Vagina (tissue), 2 donors: ENCODE data around the gene SPECC1L. TPM values are rescaled to one million over a fixed set of nuclear protein-coding genes. Genes with fewer than 3 reads are reported as not detected.

Experiments used
- DNase-seq, 2 donors: peaks; one replicate each; pipeline ENCODE4 v3.0.0-alpha.2; 2017; ENCODE audit errors: extremely low spot score in 2 of 2
- H3K27ac ChIP-seq: fragments of 200-600 bp; sonication (generic); one replicate; pipeline ENCODE4 v1.5.1; 2019
- H3K27me3 ChIP-seq: fragments of 200-600 bp; sonication (generic); one replicate; pipeline ENCODE4 v1.5.1; 2019
- H3K36me3 ChIP-seq, 2 donors: fragments of 200-600 bp; sonication (generic); one replicate each; pipeline ENCODE4 v1.5.1; 2017 to 2019
- H3K4me1 ChIP-seq: fragments of 200-600 bp; sonication (generic); one replicate; pipeline ENCODE4 v1.5.1; 2019
- H3K4me3 ChIP-seq, 2 donors: fragments of 200-600 bp; sonication (generic); 1 replicate in 1 of 2; 2 replicates in 1 of 2; pipeline ENCODE4 v1.5.1; 2016 to 2019
- H3K9me3 ChIP-seq: fragments of 200-600 bp; sonication (generic); one replicate; pipeline ENCODE4 v1.5.1; 2019
- POLR2A ChIP-seq, 2 donors: fragments of 450-650 bp; IDR thresholded peaks; one replicate each; pipeline ENCODE4 v1.6.1; 2017; ENCODE audit warnings: antibody characterized with exemption in 2 of 2, mild to moderate bottlenecking in 2 of 2, moderate library complexity in 2 of 2
- POLR2AphosphoS5 ChIP-seq, 2 donors: sonication (generic); formaldehyde crosslinking; IDR thresholded peaks; one replicate each; pipeline ENCODE4 v1.9.0; 2017; ENCODE audit warnings: antibody characterized with exemption in 2 of 2, mild to moderate bottlenecking in 2 of 2, low read depth in 1 of 2; ENCODE audit not compliant: insufficient read depth in 1 of 2
- intact Hi-C: fragments of 100-400 bp; cut with DNase I; formaldehyde crosslinking; loops from one replicate; pipeline ENCODE4 v1.15.1; 2023
- total RNA-seq: library from RNA; depleted of rRNA; stranded (reverse); fragments of >200 nt; gene quantifications from one replicate; pipeline ENCODE4 v1.2.3, GENCODE V29; 2016
- TF ChIP-seq, protein P1 (sequence below), 3 experiments: fragments of 450-650 bp in 2 of 3; fragments of 200-600 bp in 1 of 3; sonication (generic) in 1 of 3; IDR thresholded peaks; one replicate each; pipeline ENCODE4 v1.5.1; 2017 to 2019; ENCODE audit warnings: antibody characterized with exemption in 3 of 3, mild to moderate bottlenecking in 2 of 3, moderate library complexity in 2 of 3

SPECC1L gene
- total RNA-seq, 1 donor from 2014 or later, result 38.8 TPM

DNA sequence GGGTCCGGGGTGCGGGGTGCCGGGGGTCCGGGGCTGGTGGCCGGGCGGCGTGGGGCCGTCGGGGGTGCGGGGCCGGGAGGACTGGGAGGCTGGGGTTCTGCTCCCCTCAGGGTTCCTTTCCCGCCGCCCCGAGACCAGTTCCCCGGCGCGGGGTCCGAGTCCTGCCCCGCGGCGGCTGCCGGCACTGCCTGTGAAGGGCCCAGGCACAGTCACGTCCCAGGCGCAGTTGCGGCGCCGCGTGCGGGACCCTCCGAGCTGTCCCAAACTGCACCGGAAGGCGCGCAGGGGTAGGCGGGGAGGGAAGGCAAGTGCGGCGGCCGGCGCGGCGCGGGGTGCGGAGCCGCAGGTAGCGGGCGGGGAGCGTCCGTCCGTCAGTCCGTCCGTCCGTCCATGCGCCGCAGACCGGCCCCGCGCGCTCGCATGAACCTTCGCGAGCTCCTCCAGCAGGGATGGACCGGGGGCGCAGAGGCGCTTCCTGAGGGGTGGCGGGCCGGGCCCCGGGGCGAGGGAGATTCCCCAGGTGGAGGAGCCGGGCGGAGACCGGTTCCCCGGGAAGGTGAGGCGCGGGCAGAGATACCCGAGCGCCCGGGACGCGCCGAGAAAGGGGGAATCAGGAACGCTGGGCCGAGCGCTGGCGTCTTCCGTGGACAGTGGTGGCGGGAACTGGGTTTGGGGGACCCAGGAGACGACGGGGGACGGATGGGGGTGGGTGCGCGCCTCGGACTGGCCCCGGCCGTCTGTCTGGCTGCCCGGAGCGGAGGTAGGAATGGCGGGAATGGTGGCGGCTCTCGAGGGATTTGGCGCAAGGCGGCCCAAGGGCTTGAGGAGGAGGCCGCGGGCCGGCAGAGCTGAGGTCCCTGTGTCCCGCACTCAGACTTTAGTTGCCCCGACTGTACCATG, 153.6 kb downstream of the SPECC1L start:
- Histone ChIP-seq H3K4me1 (peaks cover 19% of the 10 kb centered on the region), H3K27me3 (no peaks in the 10 kb centered on the region), H3K4me3 (peak overlapping the region; percentile 49 to 51), H3K36me3 (no peaks in the 10 kb centered on the region), H3K27ac (no peak overlapping the region), H3K9me3 (no peaks in the 10 kb centered on the region)
- TF ChIP-seq, protein P1, sequence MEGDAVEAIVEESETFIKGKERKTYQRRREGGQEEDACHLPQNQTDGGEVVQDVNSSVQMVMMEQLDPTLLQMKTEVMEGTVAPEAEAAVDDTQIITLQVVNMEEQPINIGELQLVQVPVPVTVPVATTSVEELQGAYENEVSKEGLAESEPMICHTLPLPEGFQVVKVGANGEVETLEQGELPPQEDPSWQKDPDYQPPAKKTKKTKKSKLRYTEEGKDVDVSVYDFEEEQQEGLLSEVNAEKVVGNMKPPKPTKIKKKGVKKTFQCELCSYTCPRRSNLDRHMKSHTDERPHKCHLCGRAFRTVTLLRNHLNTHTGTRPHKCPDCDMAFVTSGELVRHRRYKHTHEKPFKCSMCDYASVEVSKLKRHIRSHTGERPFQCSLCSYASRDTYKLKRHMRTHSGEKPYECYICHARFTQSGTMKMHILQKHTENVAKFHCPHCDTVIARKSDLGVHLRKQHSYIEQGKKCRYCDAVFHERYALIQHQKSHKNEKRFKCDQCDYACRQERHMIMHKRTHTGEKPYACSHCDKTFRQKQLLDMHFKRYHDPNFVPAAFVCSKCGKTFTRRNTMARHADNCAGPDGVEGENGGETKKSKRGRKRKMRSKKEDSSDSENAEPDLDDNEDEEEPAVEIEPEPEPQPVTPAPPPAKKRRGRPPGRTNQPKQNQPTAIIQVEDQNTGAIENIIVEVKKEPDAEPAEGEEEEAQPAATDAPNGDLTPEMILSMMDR (IDR thresholded peaks at IDR 0.05), result peak in 1 of 3 experiments; percentile 6
- TF ChIP-seq POLR2A (IDR thresholded peaks at IDR 0.05), result no peak
- TF ChIP-seq POLR2AphosphoS5 (IDR thresholded peaks at IDR 0.05; ENCODE audit: insufficient read depth in 1 of 2, low read depth in 1 of 2), result no peak
- DNase-seq, result no peak
- intact Hi-C loops, result loop anchor here (5.0 to 10.0 kb wide), 2 partner anchors 78 to 99 kb away; no protein-coding TSS in a partner anchor

DNA sequence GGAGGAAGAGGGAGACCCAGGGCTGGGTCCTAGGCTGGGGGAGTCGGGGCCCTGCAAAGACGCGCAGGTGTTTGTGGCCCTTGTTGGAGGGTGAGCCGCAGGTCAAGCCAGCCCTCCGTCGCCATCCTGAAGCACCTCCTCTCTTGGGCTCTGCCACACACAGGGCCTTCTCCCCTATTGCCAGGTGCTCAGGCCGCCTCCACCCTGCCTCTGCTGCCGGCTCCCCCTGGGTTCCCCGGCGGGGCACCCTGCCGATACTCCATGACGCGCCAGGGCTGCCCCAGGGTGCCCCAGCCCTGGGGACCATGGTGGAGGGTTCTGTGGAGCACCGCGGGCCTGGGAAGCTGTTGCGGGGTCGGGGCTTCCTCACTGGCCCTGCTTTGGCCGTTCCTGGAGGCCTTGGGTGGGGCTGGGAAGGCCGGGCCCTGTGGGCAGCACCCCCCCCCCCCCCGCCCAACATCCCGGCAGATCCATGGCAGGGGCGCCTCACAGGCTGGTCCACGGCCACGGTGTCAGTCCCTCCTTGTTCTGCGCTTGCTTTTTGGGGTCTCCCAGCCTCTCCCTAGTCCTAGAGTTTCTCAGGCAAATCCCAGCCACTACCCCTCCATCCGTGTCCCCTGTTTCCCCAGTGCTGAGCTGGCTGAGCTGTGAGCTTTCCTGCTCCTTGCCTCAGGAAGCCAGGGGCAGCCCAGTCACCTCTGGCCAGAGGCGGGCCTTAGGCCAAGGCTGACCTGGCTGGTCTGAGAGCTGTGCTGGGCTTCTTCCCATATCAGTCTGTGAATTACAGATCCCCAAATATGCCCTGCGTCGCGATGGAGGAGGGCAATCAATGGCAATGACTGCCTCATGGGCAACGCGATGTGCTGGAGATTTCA, 154.5 kb downstream of the SPECC1L start:
- intact Hi-C loops, result loop anchor here (5.0 to 10.0 kb wide), 2 partner anchors 77 to 100 kb away; no protein-coding TSS in a partner anchor
- H3K27ac ChIP-seq, result no peak overlapping the region
- H3K36me3 ChIP-seq, result no peaks in the 10 kb centered on the region
- no peaks in the 10 kb centered on the region for H3K27me3 ChIP-seq
- no peaks in the 10 kb centered on the region for H3K9me3 ChIP-seq
- DNase-seq, result no peak
- peaks cover 19% of the 10 kb centered on the region for H3K4me1 ChIP-seq
- TF ChIP-seq POLR2AphosphoS5 (IDR thresholded peaks at IDR 0.05; ENCODE audit: insufficient read depth in 1 of 2, low read depth in 1 of 2) (no peak), POLR2A (IDR thresholded peaks at IDR 0.05) (no peak)
- TF ChIP-seq, protein P1 (IDR thresholded peaks at IDR 0.05), result no peak
- H3K4me3 ChIP-seq, result peak overlapping the region; percentile 49 to 51

DNA sequence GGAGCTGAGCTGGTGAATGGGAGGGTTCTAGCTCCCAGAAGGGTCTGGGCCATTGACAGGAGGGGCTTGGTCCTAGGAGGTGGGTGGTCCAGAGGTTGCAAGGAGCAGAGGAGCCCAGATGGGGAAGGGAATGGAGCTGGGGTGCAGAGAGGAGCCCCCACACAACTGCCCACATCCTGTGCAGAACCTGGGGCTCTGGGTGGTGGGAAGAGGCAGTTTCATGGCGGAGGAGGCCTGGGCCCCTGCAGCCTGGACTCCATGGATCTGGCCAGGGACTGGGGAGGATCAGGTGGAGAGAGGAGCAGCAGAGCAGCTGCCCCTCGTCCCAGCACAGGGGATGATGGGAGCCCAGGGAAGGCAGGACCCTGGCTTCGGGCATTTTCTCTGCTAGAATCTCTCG, 155.8 kb downstream of the SPECC1L start:
- Histone ChIP-seq H3K27ac (no peak overlapping the region), H3K36me3 (no peaks in the 10 kb centered on the region), H3K9me3 (no peaks in the 10 kb centered on the region), H3K27me3 (no peaks in the 10 kb centered on the region), H3K4me3 (no peak overlapping the region), H3K4me1 (peaks cover 19% of the 10 kb centered on the region)
- no peak for DNase-seq
- TF ChIP-seq POLR2AphosphoS5 (IDR thresholded peaks at IDR 0.05; ENCODE audit: insufficient read depth in 1 of 2, low read depth in 1 of 2) (no peak), POLR2A (IDR thresholded peaks at IDR 0.05) (no peak)
- TF ChIP-seq, protein P1 (IDR thresholded peaks at IDR 0.05), result no peak
- intact Hi-C loops, result loop anchor here (10.0 kb wide), 1 partner anchor 102 kb away; no protein-coding TSS in a partner anchor

DNA sequence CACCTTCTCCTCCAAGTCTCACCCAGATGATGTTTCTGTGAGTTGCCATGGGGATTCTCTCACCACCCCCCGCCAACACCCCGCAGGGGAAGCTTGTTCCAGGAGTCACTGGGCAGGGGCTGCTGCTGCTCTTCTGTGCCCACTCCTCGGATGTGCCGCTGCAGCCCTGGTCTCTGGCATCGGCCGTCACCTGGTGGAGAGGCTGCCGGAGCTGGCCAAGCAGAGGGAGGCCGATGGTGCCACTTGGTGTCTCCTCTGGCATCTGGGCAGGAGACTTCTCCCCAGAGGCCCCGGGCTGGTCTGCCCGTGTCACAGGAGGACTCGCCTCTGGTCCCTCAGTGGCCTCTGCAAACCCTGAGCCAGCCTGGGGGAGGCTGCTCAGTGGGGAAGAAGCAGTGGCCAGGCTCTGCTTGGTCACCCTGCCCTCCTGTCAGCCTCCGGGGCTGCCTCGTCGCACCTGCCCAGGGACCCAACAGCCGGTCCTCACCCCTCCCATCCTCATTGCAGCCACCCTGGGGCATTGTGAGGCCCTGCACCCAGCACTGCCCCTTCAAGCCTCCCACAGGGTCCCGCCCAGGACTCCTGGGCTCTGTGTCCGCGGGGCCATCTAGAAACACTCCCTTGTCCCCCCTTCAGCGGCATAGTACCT, 156.3 kb downstream of the SPECC1L start:
- Histone ChIP-seq H3K27me3 (no peaks in the 10 kb centered on the region), H3K36me3 (no peaks in the 10 kb centered on the region), H3K4me3 (no peak overlapping the region), H3K9me3 (no peaks in the 10 kb centered on the region), H3K4me1 (peaks cover 25% of the 10 kb centered on the region), H3K27ac (no peak overlapping the region)
- TF ChIP-seq POLR2AphosphoS5 (IDR thresholded peaks at IDR 0.05; ENCODE audit: insufficient read depth in 1 of 2, low read depth in 1 of 2) (no peak), POLR2A (IDR thresholded peaks at IDR 0.05) (no peak)
- TF ChIP-seq, protein P1 (IDR thresholded peaks at IDR 0.05), result no peak
- intact Hi-C loops, result loop anchor here (10.0 kb wide), 1 partner anchor 102 kb away; no protein-coding TSS in a partner anchor
- no peak for DNase-seq
